ENCODE measurements around the gene SDHAF3. TPM values are rescaled to one million over a fixed set of nuclear protein-coding genes. Genes with fewer than 3 reads are reported as not detected.
"Not testable (repeated sequence)": the region's sequence is repeated elsewhere in the genome, so short reads cannot be mapped to it uniquely, and the experiment has no call there.

Gene SDHAF3
- total RNA-seq, 2 experiments from 2014 or later: 21.0 to 24.2 TPM

GRCh38 chr7:97096661-97097060, 20.8 kb upstream of the SDHAF3 start:
- H3K4me3 Mint-ChIP-seq: no peak overlapping the region
- POLR2A ChIA-PET: no interaction called here
- H3K27ac Mint-ChIP-seq: no peak overlapping the region
- DNase-seq: no peak
- ATAC-seq: no peak
- H3K4me1 Mint-ChIP-seq (ENCODE audit: low read depth): no peaks in the 10 kb centered on the region
- no peaks in the 10 kb centered on the region for H3K9me3 Mint-ChIP-seq (ENCODE audit: insufficient read depth)
- peaks cover 11% of the 10 kb centered on the region for H3K27me3 Mint-ChIP-seq (ENCODE audit: low read depth)
- H3K36me3 Mint-ChIP-seq (ENCODE audit: low read depth): no peaks in the 10 kb centered on the region
- CTCF ChIA-PET: no interaction called here

DNA sequence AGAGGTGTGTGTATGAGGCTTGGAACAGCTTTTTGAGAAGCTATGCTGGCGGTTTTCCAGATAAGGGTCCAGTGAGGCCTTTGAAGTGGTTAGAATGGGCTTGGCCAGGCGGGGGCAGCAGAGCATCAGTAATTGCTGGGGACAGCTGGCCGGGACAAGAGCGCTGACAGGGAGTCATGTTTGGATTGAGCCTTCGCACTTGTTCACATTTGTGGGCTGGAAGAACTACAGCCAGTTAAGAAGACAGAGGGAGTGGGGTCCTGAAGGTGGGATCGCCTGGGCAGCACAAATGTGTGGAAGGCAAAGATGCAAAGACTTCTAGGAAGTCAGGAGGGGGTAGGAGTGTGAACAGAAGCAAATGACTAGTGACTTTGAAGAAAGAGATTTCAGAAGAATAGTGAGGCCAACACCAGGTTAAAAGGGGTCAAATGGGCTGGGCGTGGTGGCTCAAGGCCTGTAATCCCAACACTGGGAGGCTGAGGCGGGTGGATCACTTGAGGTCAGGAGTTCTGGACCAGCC, 12.7 kb upstream of the SDHAF3 start:
- CTCF ChIA-PET: interaction anchor here (0.9 to 3.4 kb wide), 5 partner anchors 12 to 741 kb away, joined by 3 to 13 read pairs (median 4); partner anchors contain the start of gene SDHAF3
- Mint-ChIP-seq H3K4me3 (no peak overlapping the region), H3K36me3 (ENCODE audit: low read depth) (no peaks in the 10 kb centered on the region), H3K4me1 (ENCODE audit: low read depth) (no peaks in the 10 kb centered on the region), H3K9me3 (ENCODE audit: insufficient read depth) (no peaks in the 10 kb centered on the region), H3K27ac (no peak overlapping the region), H3K27me3 (ENCODE audit: low read depth) (peaks cover 22% of the 10 kb centered on the region)
- DNase-seq: peak; percentile 69
- POLR2A ChIA-PET: interaction anchor here (0.6 kb wide), 1 partner anchor 866 kb away, joined by 3 read pairs; no protein-coding TSS in a partner anchor
- ATAC-seq: peak; percentile 61

DNA sequence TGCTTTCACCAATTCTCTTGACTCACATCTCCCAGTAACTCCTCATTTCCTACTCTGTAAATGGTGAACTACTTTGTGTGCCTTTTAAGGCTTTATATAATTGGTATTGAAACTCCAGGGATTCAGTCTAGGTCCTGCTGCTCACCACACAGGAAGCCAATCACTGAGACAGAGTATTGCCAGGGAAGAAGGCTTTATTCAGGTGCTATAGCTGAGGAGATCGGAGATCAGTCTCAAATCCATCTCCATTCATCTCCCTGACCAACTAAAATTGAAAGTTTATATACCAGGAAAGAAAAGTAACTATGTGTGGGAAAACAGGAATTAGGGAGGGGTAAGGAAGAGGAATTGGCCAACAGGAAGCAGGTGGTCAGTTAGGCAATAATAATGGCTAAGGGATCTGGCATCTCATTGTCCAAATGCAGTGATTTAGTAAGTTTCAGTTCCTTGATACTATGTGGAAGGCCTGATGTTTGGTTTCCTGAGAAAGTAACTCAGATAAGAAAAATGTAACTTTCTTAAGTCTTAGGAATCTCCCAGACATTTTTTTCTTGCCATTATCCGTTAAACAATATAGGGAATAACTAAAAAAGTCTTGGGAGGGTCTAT, 10.2 kb upstream of the SDHAF3 start:
- ChIA-PET POLR2A (no interaction called here), CTCF (interaction anchor here (1.0 to 3.4 kb wide), 2 partner anchors 9 to 10 kb away, joined by 5 to 13 read pairs; partner anchors contain the start of gene SDHAF3)
- no peaks in the 10 kb centered on the region for H3K9me3 Mint-ChIP-seq (ENCODE audit: insufficient read depth)
- H3K27ac Mint-ChIP-seq: no peak overlapping the region
- no peak overlapping the region for H3K4me3 Mint-ChIP-seq
- ATAC-seq: no peak
- no peak for DNase-seq
- H3K4me1 Mint-ChIP-seq (ENCODE audit: low read depth): no peaks in the 10 kb centered on the region
- H3K36me3 Mint-ChIP-seq (ENCODE audit: low read depth): no peaks in the 10 kb centered on the region
- H3K27me3 Mint-ChIP-seq (ENCODE audit: low read depth): peaks cover 16% of the 10 kb centered on the region

GRCh38 chr7:97116308-97116707, 1.2 kb upstream of the SDHAF3 start:
- Mint-ChIP-seq H3K27ac (peak overlapping the region; percentile 97), H3K27me3 (ENCODE audit: low read depth) (no peaks in the 10 kb centered on the region), H3K9me3 (ENCODE audit: insufficient read depth) (peaks cover 10% of the 10 kb centered on the region), H3K36me3 (ENCODE audit: low read depth) (peaks cover 17% of the 10 kb centered on the region), H3K4me3 (no peak overlapping the region), H3K4me1 (ENCODE audit: low read depth) (peaks cover 30% of the 10 kb centered on the region)
- ChIA-PET CTCF (interaction anchor here (1.1 to 2.3 kb wide), 5 partner anchors 9 to 741 kb away, joined by 3 to 13 read pairs (median 5); no protein-coding TSS in a partner anchor), POLR2A (interaction anchor here (0.6 to 1.3 kb wide), 2 partner anchors 17 to 110 kb away, joined by 3 to 4 read pairs; no protein-coding TSS in a partner anchor)
- ATAC-seq: no peak
- DNase-seq: no peak

DNA sequence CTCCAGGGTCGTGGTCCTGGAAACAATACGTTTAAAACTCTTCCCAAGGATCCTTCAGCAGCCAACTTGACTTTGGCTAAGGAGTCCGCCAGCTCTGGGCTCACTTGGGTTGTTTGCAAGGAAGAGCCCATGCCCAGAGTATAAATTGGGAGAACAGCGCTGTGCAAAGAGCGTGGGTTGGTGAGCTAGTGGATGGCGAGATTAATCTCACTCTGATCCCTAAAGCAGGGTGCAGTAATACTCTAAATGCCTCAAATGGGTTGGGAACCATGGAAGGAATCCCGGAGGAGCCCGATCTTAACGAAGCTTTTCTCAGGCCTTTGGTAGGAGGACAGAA, 495 bp upstream of the SDHAF3 start:
- Mint-ChIP-seq H3K4me3 (peak overlapping the region; percentile 91), H3K36me3 (ENCODE audit: low read depth) (peaks cover 19% of the 10 kb centered on the region), H3K9me3 (ENCODE audit: insufficient read depth) (peaks cover 10% of the 10 kb centered on the region), H3K27me3 (ENCODE audit: low read depth) (no peaks in the 10 kb centered on the region), H3K27ac (peak overlapping the region; percentile 97), H3K4me1 (ENCODE audit: low read depth) (peaks cover 31% of the 10 kb centered on the region)
- POLR2A ChIA-PET: interaction anchor here (0.5 to 1.3 kb wide), 5 partner anchors 17 to 112 kb away, joined by 3 to 4 read pairs (median 3); partner anchors contain the start of gene DLX6
- DNase-seq (no peak), ATAC-seq (no peak)
- CTCF ChIA-PET: interaction anchor here (1.1 to 2.4 kb wide), 6 partner anchors 9 to 740 kb away, joined by 3 to 13 read pairs (median 6); no protein-coding TSS in a partner anchor

- ATAC-seq (no peak), DNase-seq (no peak)
- Mint-ChIP-seq H3K4me1 (ENCODE audit: low read depth) (peaks cover 33% of the 10 kb centered on the region), H3K4me3 (peak overlapping the region; percentile 91), H3K27ac (peak overlapping the region; percentile 97), H3K9me3 (ENCODE audit: insufficient read depth) (peaks cover 10% of the 10 kb centered on the region), H3K36me3 (ENCODE audit: low read depth) (peaks cover 26% of the 10 kb centered on the region), H3K27me3 (ENCODE audit: low read depth) (no peaks in the 10 kb centered on the region)
- ChIA-PET POLR2A (interaction anchor here (0.7 kb wide), 2 partner anchors 286 to 754 kb away, joined by 3 to 6 read pairs; partner anchors contain the start of gene ASNS), CTCF (interaction anchor here (0.6 to 2.4 kb wide), 6 partner anchors 13 to 63 kb away, joined by 3 to 13 read pairs (median 4); no protein-coding TSS in a partner anchor)
Observed at GRCh38 chr7:97118306-97118917, 914 bp downstream of the SDHAF3 start.

DNA sequence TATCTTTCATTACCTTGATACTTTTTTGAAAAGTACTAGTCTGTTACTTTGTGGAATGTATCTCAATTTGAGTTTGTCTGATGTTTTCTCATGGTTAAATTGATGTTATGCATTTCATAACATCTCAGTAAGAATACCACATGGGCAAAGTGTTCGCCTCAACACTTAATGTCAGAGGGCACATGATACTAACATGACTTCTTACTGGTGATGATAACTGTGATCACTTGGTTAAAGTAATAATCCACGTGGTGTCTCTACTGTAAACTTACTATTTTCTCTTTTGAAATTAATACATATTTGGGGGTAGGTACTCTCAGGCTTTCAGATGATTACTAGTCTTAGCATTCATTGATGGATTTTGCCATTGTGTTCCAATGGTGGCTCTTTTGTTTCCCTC, 2.2 kb downstream of the SDHAF3 start:
- Mint-ChIP-seq H3K9me3 (ENCODE audit: insufficient read depth) (peaks cover 13% of the 10 kb centered on the region), H3K27ac (no peak overlapping the region), H3K4me1 (ENCODE audit: low read depth) (peaks cover 33% of the 10 kb centered on the region), H3K4me3 (peak overlapping the region; percentile 43), H3K36me3 (ENCODE audit: low read depth) (peaks cover 33% of the 10 kb centered on the region), H3K27me3 (ENCODE audit: low read depth) (no peaks in the 10 kb centered on the region)
- no peak for DNase-seq
- no peak for ATAC-seq
- CTCF ChIA-PET: interaction anchor here (2.4 kb wide), 1 partner anchor 61 kb away, joined by 7 read pairs; no protein-coding TSS in a partner anchor
- POLR2A ChIA-PET: no interaction called here

GRCh38 chr7:97120713-97121457, 3.4 kb downstream of the SDHAF3 start:
- DNase-seq (no peak), ATAC-seq (no peak)
- Mint-ChIP-seq H3K4me1 (ENCODE audit: low read depth) (peaks cover 33% of the 10 kb centered on the region), H3K27me3 (ENCODE audit: low read depth) (no peaks in the 10 kb centered on the region), H3K27ac (no peak overlapping the region), H3K9me3 (ENCODE audit: insufficient read depth) (peaks cover 17% of the 10 kb centered on the region), H3K36me3 (ENCODE audit: low read depth) (peaks cover 44% of the 10 kb centered on the region), H3K4me3 (no peak overlapping the region)
- CTCF ChIA-PET: no interaction called here
- POLR2A ChIA-PET: no interaction called here

- ATAC-seq; CTCF ChIA-PET; POLR2A ChIA-PET; H3K9me3 Mint-ChIP-seq (ENCODE audit: insufficient read depth); DNase-seq; H3K4me3 Mint-ChIP-seq; H3K27me3 Mint-ChIP-seq (ENCODE audit: low read depth); H3K27ac Mint-ChIP-seq: not testable (repeated sequence)
- Mint-ChIP-seq H3K4me1 (ENCODE audit: low read depth) (peaks cover 23% of the 10 kb centered on the region), H3K36me3 (ENCODE audit: low read depth) (peaks cover 43% of the 10 kb centered on the region)
Observed at GRCh38 chr7:97123115-97123514, 5.6 kb downstream of the SDHAF3 start.

- Mint-ChIP-seq H3K9me3 (ENCODE audit: insufficient read depth) (peaks cover 7% of the 10 kb centered on the region), H3K27ac (no peak overlapping the region), H3K27me3 (ENCODE audit: low read depth) (no peaks in the 10 kb centered on the region), H3K4me1 (ENCODE audit: low read depth) (peaks cover 7% of the 10 kb centered on the region), H3K36me3 (ENCODE audit: low read depth) (peaks cover 36% of the 10 kb centered on the region), H3K4me3 (no peak overlapping the region)
- ChIA-PET POLR2A (no interaction called here), CTCF (no interaction called here)
- no peak for ATAC-seq
- no peak for DNase-seq
Observed at GRCh38 chr7:97126483-97127171, 9.1 kb downstream of the SDHAF3 start.

DNA sequence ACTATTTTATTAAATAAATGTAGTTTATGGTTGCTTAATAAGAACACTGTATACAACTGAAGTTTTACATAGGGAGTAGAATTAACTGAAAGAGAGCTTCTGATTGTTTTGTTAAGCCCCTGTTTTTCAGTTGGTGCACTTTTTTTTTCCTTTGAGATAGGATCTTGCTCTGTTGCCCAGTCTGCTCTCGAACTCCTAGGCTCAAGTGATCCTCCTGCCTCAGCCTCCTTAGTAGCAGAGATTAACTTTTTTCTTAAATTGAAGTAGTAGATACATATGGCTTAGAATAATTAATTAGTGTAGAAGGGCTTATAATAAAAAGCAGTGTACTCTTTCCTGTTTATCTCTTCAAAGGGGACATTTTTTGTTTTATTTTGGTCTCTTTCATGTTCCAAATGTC, 11.2 kb downstream of the SDHAF3 start:
- Mint-ChIP-seq H3K27ac (no peak overlapping the region), H3K4me1 (ENCODE audit: low read depth) (peaks cover 4% of the 10 kb centered on the region), H3K9me3 (ENCODE audit: insufficient read depth) (peaks cover 7% of the 10 kb centered on the region), H3K4me3 (no peak overlapping the region), H3K36me3 (ENCODE audit: low read depth) (peaks cover 26% of the 10 kb centered on the region), H3K27me3 (ENCODE audit: low read depth) (no peaks in the 10 kb centered on the region)
- ChIA-PET CTCF (no interaction called here), POLR2A (no interaction called here)
- DNase-seq: no peak
- no peak for ATAC-seq
